ENCODE data around the gene KRTAP29-1.

DNA sequence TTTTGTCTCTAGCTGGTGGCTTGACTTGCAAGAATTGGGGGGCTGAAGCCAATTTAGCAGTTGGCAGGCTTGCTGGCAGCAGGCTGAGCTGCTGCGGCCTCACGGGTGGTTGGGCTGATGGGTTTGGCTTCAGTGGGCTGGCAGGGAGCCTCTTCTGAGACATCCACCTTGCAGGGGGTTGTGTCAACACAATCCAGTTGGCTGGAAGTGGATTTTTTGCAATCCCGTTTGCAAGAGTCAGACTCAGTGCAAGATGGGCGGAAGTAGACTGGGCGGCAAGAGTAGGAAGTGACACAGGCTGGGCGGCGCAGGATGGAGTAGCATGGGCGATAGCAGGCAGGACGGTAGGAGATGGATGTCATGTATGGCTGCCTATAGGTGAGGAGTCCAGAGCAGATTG lies 5.0 kb upstream of the KRTAP29-1 start:
- TF ChIP-seq, protein P1, sequence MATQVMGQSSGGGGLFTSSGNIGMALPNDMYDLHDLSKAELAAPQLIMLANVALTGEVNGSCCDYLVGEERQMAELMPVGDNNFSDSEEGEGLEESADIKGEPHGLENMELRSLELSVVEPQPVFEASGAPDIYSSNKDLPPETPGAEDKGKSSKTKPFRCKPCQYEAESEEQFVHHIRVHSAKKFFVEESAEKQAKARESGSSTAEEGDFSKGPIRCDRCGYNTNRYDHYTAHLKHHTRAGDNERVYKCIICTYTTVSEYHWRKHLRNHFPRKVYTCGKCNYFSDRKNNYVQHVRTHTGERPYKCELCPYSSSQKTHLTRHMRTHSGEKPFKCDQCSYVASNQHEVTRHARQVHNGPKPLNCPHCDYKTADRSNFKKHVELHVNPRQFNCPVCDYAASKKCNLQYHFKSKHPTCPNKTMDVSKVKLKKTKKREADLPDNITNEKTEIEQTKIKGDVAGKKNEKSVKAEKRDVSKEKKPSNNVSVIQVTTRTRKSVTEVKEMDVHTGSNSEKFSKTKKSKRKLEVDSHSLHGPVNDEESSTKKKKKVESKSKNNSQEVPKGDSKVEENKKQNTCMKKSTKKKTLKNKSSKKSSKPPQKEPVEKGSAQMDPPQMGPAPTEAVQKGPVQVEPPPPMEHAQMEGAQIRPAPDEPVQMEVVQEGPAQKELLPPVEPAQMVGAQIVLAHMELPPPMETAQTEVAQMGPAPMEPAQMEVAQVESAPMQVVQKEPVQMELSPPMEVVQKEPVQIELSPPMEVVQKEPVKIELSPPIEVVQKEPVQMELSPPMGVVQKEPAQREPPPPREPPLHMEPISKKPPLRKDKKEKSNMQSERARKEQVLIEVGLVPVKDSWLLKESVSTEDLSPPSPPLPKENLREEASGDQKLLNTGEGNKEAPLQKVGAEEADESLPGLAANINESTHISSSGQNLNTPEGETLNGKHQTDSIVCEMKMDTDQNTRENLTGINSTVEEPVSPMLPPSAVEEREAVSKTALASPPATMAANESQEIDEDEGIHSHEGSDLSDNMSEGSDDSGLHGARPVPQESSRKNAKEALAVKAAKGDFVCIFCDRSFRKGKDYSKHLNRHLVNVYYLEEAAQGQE (IDR thresholded peaks at IDR 0.05; ENCODE audit: insufficient read depth in 1 of 2, low read depth in 2 of 2, low read length in 2 of 2): no peak
- no peak for TF ChIP-seq POLR2AphosphoS5 (IDR thresholded peaks at IDR 0.05; ENCODE audit: low read depth, low read length)
- TF ChIP-seq SIN3A (IDR thresholded peaks at IDR 0.05; ENCODE audit: borderline replicate concordance, insufficient read depth, low read length): no peak
- TF ChIP-seq FOXP2 (optimal IDR thresholded peaks at IDR 0.05; ENCODE audit: borderline replicate concordance, extremely low read depth, extremely low read length, insufficient read depth): no peak
